Mesendoderm (in vitro differentiated cells): Measurements from ENCODE around the gene CCNT2. TPM values are rescaled to one million over a fixed set of nuclear protein-coding genes. Genes with fewer than 3 reads are reported as not detected.

Experiments
- DNase-seq: peaks from one replicate; pipeline ENCODE4 v3.0.0; 2013
- H2AK5ac ChIP-seq: 2 replicates; pipeline ENCODE4 v1.6.1; 2013; ENCODE audit warnings: low read length, inconsistent platforms
- H2BK120ac ChIP-seq: 2 replicates; pipeline ENCODE4 v1.6.1; 2013; ENCODE audit warnings: low read depth, mild to moderate bottlenecking, low read length, moderate library complexity, mixed read lengths
- H2BK15ac ChIP-seq: replicated peaks from 2 replicates; pipeline ENCODE4 v1.6.1; 2013; ENCODE audit warnings: low read depth, mild to moderate bottlenecking, moderate library complexity
- H2BK5ac ChIP-seq: 2 replicates; pipeline ENCODE4 v1.6.1; 2013; ENCODE audit warnings: low read length, inconsistent platforms
- H3K18ac ChIP-seq: 2 replicates; pipeline ENCODE4 v1.6.1; 2013; ENCODE audit warnings: mild to moderate bottlenecking, low read length, mixed read lengths
- H3K23ac ChIP-seq: one replicate; pipeline ENCODE4 v1.6.1; 2013; ENCODE audit warnings: low read length
- H3K27ac ChIP-seq: 2 replicates; pipeline ENCODE4 v1.5.1; 2013; ENCODE audit warnings: low read depth, mild to moderate bottlenecking, inconsistent platforms, low read length, moderate library complexity
- H3K27me3 ChIP-seq: 2 replicates; pipeline ENCODE4 v1.6.1; 2013; ENCODE audit warnings: low read length, control low read depth, mild to moderate bottlenecking, inconsistent platforms; ENCODE audit not compliant: insufficient read depth, poor library complexity
- H3K36me3 ChIP-seq: 2 replicates; pipeline ENCODE4 v1.6.1; 2013; ENCODE audit warnings: low read length, inconsistent platforms; ENCODE audit not compliant: control insufficient read depth, insufficient read depth
- H3K4ac ChIP-seq: one replicate; pipeline ENCODE4 v1.6.1; 2013; ENCODE audit warnings: low read depth, mild to moderate bottlenecking, low read length, moderate library complexity
- H3K4me1 ChIP-seq: 2 replicates; pipeline ENCODE4 v1.6.1; 2013; ENCODE audit warnings: low read depth, low read length, inconsistent platforms; ENCODE audit not compliant: control insufficient read depth
- H3K4me2 ChIP-seq: 2 replicates; pipeline ENCODE4 v1.6.1; 2013; ENCODE audit warnings: low read length
- H3K4me3 ChIP-seq: 2 replicates; pipeline ENCODE4 v1.5.1; 2013; ENCODE audit warnings: mild to moderate bottlenecking, low read length
- H3K56ac ChIP-seq: one replicate; pipeline ENCODE4 v1.6.1; 2013; ENCODE audit warnings: low read length
- H3K79me1 ChIP-seq: 2 replicates; pipeline ENCODE4 v1.6.1; 2013; ENCODE audit warnings: low read length, inconsistent platforms
- H3K79me2 ChIP-seq: 2 replicates; pipeline ENCODE4 v1.6.1; 2013; ENCODE audit warnings: mild to moderate bottlenecking, low read length; ENCODE audit not compliant: control insufficient read depth, insufficient read depth
- H3K9ac ChIP-seq: 2 replicates; pipeline ENCODE4 v1.6.1; 2013; ENCODE audit warnings: low read length, inconsistent platforms
- H4K5ac ChIP-seq: one replicate; pipeline ENCODE4 v1.6.1; 2013; ENCODE audit warnings: low read length
- H4K8ac ChIP-seq: one replicate; pipeline ENCODE4 v1.6.1; 2013; ENCODE audit warnings: low read depth, mild to moderate bottlenecking, control low read depth, low read length, moderate library complexity
- WGBS: extraction: QIAGEN DNeasy Blood & Tissue Kit; methylation state at CpG from one replicate; pipeline ENCODE4 v1.1.7; 2013; ENCODE audit warnings: low lambda C conversion rate, missing lambda C conversion rate; ENCODE audit not compliant: insufficient coverage; ENCODE audit errors: extremely low coverage; 5-methylcytosine and 5-hydroxymethylcytosine counted together
- polyA plus RNA-seq, 2 experiments: library from polyadenylated mRNA; stranded (reverse); fragments of 200-250 nt; gene quantifications; one replicate each; pipeline ENCODE4 v1.2.3, GENCODE V29; 2013

CCNT2 gene
- polyA plus RNA-seq (2013, experiment 1 of 2), result 25.4 TPM
- polyA plus RNA-seq (2013, experiment 2 of 2), result 25.1 TPM

- Histone ChIP-seq H3K36me3 (no peaks in the 10 kb centered on the region), H3K4me3 (peak within 1 kb of the TSS; percentile 100), H2BK15ac (no peak within 1 kb of the TSS), H4K5ac (no peak within 1 kb of the TSS), H3K4me2 (peak within 1 kb of the TSS; percentile 26), H3K23ac (peak within 1 kb of the TSS; percentile 71), H2BK120ac (no peak within 1 kb of the TSS), H3K27ac (peak within 1 kb of the TSS; percentile 94), H2BK5ac (peak within 1 kb of the TSS; percentile 94), H3K79me1 (no peaks in the 10 kb centered on the region), H3K4ac (peak within 1 kb of the TSS; percentile 88), H3K27me3 (no peaks in the 10 kb centered on the region), H3K4me1 (no peaks in the 10 kb centered on the region), H3K56ac (peak within 1 kb of the TSS; percentile 98), H3K9ac (peak within 1 kb of the TSS; percentile 100), H3K18ac (peak within 1 kb of the TSS; percentile 72), H3K79me2 (peaks cover 37% of the 10 kb centered on the region), H2AK5ac (no peak within 1 kb of the TSS), H4K8ac (peak within 1 kb of the TSS; percentile 76)
- peak; percentile 100 for DNase-seq
- WGBS, result no CpG with 5 or more reads among the region's 83 CpGs
These were observed at the start of gene CCNT2 for GRCh38 chr2:134918526-134919340. TSS of gene CCNT2 (plus strand) at chr2:134918822. CDS start at chr2:134918855, 33 bp downstream.

GRCh38 chr2:134869946-134870736 is 48.5 kb upstream of the CCNT2 start:
- H3K9ac ChIP-seq, result no peak overlapping the region
- DNase-seq, result no peak
- no peak overlapping the region for H3K4ac ChIP-seq

GRCh38 chr2:134873152-134873551 is 45.5 kb upstream of the CCNT2 start:
- H2BK120ac ChIP-seq, result no peak overlapping the region
- no peak overlapping the region for H2BK15ac ChIP-seq
- H3K36me3 ChIP-seq, result no peaks in the 10 kb centered on the region
- H3K56ac ChIP-seq, result no peak overlapping the region
- no peak overlapping the region for H2BK5ac ChIP-seq
- H4K8ac ChIP-seq, result no peak overlapping the region
- H3K4ac ChIP-seq, result no peak overlapping the region
- WGBS, result no CpG with 5 or more reads among the region's 2 CpGs
- no peaks in the 10 kb centered on the region for H3K27me3 ChIP-seq
- DNase-seq, result no peak
- H3K23ac ChIP-seq, result no peak overlapping the region
- H3K4me2 ChIP-seq, result no peak overlapping the region
- H3K27ac ChIP-seq, result no peak overlapping the region
- H3K18ac ChIP-seq, result no peak overlapping the region
- no peak overlapping the region for H3K9ac ChIP-seq
- H3K4me1 ChIP-seq, result no peaks in the 10 kb centered on the region
- no peak overlapping the region for H3K4me3 ChIP-seq
- H3K79me2 ChIP-seq, result no peaks in the 10 kb centered on the region
- no peak overlapping the region for H4K5ac ChIP-seq
- H2AK5ac ChIP-seq, result no peak overlapping the region
- H3K79me1 ChIP-seq, result no peaks in the 10 kb centered on the region

More at GRCh38 chr2:134869946-134870736, 48.5 kb upstream of the CCNT2 start:
- Histone ChIP-seq H3K27ac (no peak overlapping the region), H2BK5ac (no peak overlapping the region), H2BK120ac (no peak overlapping the region), H3K18ac (no peak overlapping the region), H3K27me3 (no peaks in the 10 kb centered on the region), H2AK5ac (no peak overlapping the region), H2BK15ac (no peak overlapping the region), H3K4me2 (no peak overlapping the region), H4K8ac (no peak overlapping the region), H3K79me1 (no peaks in the 10 kb centered on the region), H3K56ac (no peak overlapping the region), H3K36me3 (no peaks in the 10 kb centered on the region), H3K79me2 (no peaks in the 10 kb centered on the region), H4K5ac (no peak overlapping the region), H3K4me1 (no peaks in the 10 kb centered on the region), H3K23ac (no peak overlapping the region), H3K4me3 (no peak overlapping the region)
- no CpG with 5 or more reads among the region's 8 CpGs for WGBS

- Histone ChIP-seq H3K27ac (no peak overlapping the region), H3K56ac (no peak overlapping the region), H2BK120ac (no peak overlapping the region), H2AK5ac (no peak overlapping the region), H2BK15ac (no peak overlapping the region), H2BK5ac (no peak overlapping the region), H3K79me1 (no peaks in the 10 kb centered on the region), H3K79me2 (no peaks in the 10 kb centered on the region), H3K4me2 (no peak overlapping the region), H3K27me3 (no peaks in the 10 kb centered on the region), H3K36me3 (no peaks in the 10 kb centered on the region), H3K4me3 (no peak overlapping the region), H3K18ac (no peak overlapping the region), H4K5ac (no peak overlapping the region), H3K23ac (no peak overlapping the region), H3K9ac (no peak overlapping the region), H4K8ac (no peak overlapping the region), H3K4me1 (no peaks in the 10 kb centered on the region), H3K4ac (no peak overlapping the region)
- no CpG with 5 or more reads among the region's 1 CpG for WGBS
- no peak for DNase-seq
These were observed 43.3 kb upstream of the CCNT2 start for GRCh38 chr2:134875309-134875708.

GRCh38 chr2:134882773-134883172 is 35.8 kb upstream of the CCNT2 start:
- Histone ChIP-seq H3K27me3 (no peaks in the 10 kb centered on the region), H4K5ac (no peak overlapping the region), H2BK120ac (no peak overlapping the region), H3K23ac (no peak overlapping the region), H3K4me2 (no peak overlapping the region), H3K4me1 (no peaks in the 10 kb centered on the region), H3K9ac (no peak overlapping the region), H3K79me2 (no peaks in the 10 kb centered on the region), H3K36me3 (no peaks in the 10 kb centered on the region), H3K56ac (no peak overlapping the region), H3K18ac (no peak overlapping the region), H2AK5ac (no peak overlapping the region), H3K79me1 (no peaks in the 10 kb centered on the region), H3K4ac (no peak overlapping the region), H3K27ac (no peak overlapping the region), H2BK15ac (no peak overlapping the region), H2BK5ac (no peak overlapping the region), H3K4me3 (no peak overlapping the region), H4K8ac (no peak overlapping the region)
- no peak for DNase-seq
